NCI-H2196 (cell line): ENCODE results near the gene LEAP2.
A peak's percentile ranks its signal among the peaks of the same experiment; 100 is the strongest.

Experiments used
- DNase-seq: peaks from one replicate; lab custom pipeline; 2025; ENCODE audit not compliant: unreplicated experiment; lab: John Stamatoyannopoulos, UW

The LEAP2 gene, protein sequence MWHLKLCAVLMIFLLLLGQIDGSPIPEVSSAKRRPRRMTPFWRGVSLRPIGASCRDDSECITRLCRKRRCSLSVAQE

GRCh38 chr5:132873119-132873929 lies at the start of gene LEAP2:
Gene LEAP2, plus strand, starts transcription at chr5:132873668. Its CDS starts 27 bp downstream, at chr5:132873695.
- no peak for DNase-seq

GRCh38 chr5:132824426-132824825 lies 49.0 kb upstream of the LEAP2 start:
- no peak for DNase-seq

GRCh38 chr5:132825033-132825833 lies 48.2 kb upstream of the LEAP2 start:
- DNase-seq, result no peak

DNA sequence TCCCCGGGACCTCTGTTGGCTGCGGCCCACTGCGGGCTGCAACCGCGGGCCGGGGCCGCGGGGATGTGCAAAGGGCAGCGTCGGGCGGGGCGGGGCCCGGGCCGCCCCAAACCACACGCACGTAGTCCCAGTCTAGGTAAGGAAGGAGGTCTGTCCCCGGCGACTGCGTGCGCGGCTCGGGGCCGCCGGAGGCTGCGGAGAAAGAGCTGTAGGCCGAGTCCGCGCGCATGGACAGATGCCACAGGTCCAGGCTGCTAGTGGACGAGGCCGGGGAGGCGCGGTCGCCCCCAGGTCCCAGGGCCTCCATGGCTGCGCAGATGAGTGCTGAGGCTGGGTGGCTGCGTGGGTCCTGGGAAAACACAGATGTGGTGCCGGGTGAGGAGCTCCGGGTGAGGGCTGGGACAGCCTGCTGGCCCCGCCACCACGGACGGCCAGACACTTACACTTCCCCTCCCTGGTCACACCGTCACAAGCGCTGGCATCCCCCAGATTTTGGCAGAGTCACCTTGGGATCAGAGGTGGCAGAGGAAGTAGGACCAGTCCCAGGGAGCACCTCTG lies 47.6 kb upstream of the LEAP2 start:
- no peak for DNase-seq

DNA sequence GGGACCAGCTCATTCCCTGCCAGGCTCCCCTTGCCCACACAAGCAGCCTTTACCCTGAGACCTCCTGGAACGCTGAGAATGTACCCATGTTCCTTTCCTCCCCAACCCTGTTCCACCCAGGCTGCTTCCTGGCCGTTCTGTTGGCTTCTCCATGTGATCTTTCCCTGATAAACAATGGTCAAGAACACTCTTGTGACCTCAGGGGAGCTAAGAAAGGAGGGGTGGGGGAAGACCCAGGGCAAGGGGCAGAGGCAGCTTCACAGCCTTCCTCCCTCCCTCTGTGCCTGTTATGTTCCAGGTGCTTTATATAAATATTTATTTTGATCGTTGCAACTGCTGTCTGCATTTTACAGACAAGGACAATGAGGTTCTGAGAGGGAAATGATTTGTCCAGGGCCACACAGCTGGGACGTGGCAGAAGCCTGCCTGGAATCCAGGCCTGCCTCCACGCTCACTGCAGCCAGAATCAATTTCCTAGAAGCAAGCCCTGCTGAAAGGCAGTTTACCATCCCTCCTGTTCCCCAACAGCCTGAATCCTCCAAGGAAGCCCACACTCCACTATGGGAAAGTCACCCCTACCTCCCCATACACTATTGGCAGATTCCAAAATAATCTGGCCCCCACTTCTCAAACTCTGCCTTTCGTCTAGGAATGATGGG lies 46.9 kb upstream of the LEAP2 start:
- DNase-seq, result no peak

GRCh38 chr5:132827943-132828673 lies 45.4 kb upstream of the LEAP2 start:
- no peak for DNase-seq

GRCh38 chr5:132828846-132829494 lies 44.5 kb upstream of the LEAP2 start:
- peak; percentile 6 for DNase-seq

DNA sequence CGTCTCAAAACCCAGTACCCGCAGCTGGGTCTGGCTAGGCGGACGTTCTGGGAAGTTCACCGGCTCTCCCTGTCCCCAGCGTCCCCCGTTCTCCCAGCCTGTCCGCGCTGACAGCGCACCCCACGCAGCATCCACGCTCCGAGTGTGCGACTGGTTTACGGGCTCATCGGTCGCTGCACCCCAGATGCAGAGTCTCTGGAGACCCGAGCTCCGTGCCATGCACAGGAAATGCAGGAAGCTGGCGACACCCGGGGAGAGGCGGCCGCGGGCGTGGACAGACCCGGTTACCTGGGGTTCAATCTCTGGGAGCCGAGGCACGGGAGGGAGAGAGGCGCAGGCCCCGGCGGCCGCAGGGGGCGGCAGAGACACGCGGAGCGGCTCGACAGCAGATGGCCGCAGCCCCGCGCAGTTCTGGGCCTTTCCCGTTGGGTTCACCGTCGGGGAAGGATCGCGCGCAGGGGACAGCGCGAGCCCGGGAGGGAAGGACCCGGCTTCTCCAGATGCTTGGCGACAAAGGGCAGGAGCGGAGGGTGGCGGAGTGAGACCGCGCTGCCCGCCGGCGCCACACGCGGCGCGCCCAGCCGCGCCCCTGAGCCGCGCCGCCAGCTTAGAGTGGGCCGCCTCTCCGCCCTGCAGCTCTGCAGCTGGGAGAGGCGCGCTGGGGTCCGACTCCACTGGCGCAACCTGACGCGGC lies 43.6 kb upstream of the LEAP2 start:
- peak; percentile 81 for DNase-seq

DNA sequence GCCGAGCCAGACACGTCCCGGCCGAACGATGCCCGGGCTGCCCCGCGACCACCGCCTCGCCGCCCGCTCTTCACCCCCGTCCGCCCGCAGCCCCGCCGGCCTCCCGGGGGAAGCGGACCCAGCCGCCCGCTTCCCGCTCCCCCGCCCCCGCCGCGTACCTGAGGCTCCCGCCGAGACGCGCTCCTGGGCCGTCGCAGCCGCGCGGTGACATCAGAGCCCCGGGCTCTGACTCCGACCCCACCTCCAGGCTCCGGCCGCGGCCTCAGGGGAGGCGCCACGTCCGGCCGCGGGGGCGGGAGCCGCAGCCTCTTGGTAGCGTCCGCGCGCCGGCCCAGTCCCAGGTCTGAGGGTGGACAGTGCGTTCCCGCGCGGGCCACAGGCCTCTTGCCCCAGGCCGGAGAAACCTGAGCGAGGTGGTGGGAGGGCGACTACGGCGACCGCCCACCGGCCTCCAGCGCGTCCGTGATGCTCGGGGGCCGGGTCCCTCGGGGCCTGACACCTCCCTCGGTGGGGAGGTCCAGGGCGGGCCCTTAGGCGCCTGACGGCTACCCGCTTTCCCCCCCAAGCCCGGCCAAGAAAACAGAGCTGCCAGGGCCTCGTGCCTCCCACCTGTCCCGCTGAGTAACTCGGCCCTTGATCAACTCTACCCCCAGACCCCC lies 42.9 kb upstream of the LEAP2 start, which contains the start of gene SHROOM1:
TSS of gene SHROOM1 (minus strand) at position 212 of the 659 bp plus-strand sequence. CDS start 4,507 bp downstream, outside the sequence.
- DNase-seq, result peak; percentile 83

GRCh38 chr5:132831095-132831860 lies 42.2 kb upstream of the LEAP2 start:
- DNase-seq, result no peak

- DNase-seq, result no peak
These were observed 40.9 kb upstream of the LEAP2 start for GRCh38 chr5:132832612-132833011.

- no peak for DNase-seq
These were observed 39.4 kb upstream of the LEAP2 start for GRCh38 chr5:132834057-132834456.

GRCh38 chr5:132836852-132837251 lies 36.6 kb upstream of the LEAP2 start:
- no peak for DNase-seq

- DNase-seq, result no peak
These were observed 35.6 kb upstream of the LEAP2 start for GRCh38 chr5:132837868-132838267.

DNA sequence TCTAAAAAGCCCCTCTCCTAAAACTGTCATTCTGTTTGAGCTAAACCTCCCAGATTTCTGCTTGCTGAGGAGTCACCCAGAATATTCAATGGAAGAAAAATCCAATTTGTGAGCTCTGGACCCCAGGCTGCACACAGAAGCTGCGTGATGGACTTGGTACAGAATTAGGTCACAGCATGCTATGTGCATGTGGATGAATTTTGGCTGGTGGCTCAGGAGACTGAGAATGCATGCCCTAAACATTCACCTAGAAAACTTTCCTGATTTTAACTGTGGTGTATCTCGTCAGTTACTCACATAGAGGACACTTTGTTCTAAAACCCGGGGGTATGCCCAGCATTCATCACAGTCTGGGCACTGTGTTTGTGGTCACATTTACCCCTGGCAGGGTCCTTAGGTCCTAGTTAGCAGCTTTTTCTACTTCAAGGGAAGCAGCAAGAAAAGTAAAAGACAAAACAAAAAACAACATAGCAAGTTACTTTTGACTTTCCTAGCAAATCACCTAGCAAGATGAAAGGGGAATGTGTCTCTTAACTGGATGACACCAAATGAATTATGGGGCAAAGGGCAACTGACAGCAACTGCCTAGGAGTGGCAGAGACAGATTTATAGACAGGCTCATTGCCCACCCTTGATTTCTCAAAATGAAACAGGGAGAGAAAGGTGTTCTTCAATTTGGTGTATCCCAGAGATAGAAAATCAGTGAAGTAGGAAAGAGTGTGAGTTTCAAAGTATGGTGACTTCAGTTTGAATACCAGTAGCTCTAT lies 34.8 kb upstream of the LEAP2 start:
- no peak for DNase-seq

DNA sequence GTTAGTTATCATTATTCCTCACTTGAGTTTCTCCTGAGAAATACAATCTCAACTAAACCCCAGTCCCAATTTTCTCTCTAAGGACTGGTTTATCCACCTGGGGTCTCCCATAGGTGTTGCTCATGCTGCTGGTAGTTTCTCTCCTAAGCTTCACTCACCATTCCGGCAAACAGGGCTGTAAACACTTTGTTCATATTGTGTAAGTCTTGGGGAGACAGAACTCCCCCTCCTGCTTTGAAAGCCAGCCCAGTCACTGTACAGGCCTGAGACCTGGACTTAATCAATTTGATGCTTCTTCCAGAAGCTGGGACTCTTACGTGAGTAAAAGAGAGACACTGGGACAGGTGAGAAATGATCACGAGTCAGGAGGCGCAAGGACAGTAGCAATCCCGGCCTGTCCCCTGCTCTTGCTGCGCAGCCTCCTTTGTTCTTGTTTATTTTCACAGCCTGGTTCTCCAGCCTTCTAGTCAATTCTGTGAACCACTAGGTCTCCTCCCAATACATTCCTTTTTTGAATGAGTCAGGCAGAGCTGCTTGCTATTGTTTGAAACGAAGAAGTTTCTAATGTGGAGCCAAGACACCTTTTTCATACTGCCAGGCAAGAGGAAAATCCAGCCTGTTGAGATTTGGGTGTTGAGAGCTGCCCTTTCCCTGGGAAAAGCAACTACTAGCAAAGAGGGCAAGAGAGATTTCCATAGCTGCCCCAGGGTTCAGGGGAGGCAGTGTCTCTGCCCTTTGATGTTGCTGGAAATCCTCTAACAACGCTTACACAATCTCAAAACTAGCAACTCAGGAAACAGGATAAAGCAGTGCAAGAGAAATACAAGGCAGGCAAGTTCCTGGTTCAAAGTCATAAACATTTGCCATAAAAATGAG lies 33.8 kb upstream of the LEAP2 start:
- DNase-seq, result no peak
